Bronchial epithelial cell (primary cell): Measurements from ENCODE around the gene BLCAP. TPM values are rescaled to one million over a fixed set of nuclear protein-coding genes. Genes with fewer than 3 reads are reported as not detected.

ENCODE experiments used
- DNase-seq: peaks from one replicate; pipeline ENCODE4 v3.0.0-alpha.2; 2010; ENCODE audit warnings: low read depth
- FAIRE-seq: peaks from 2 replicates; lab custom pipeline; 2011; peaks lifted over from hg19 to GRCh38; lab: Jason Lieb, UNC
- H3K27me3 ChIP-seq: 2 replicates; pipeline ENCODE4 v1.5.1; 2011; ENCODE audit warnings: low read length; ENCODE audit not compliant: control insufficient read depth, insufficient read depth
- H3K36me3 ChIP-seq: 2 replicates; pipeline ENCODE4 v1.5.1; 2011; ENCODE audit warnings: low read length; ENCODE audit not compliant: control insufficient read depth, insufficient read depth
- H3K4me3 ChIP-seq: 2 replicates; pipeline ENCODE4 v1.5.1; 2011; ENCODE audit warnings: mild to moderate bottlenecking, low read depth, low read length, control low read depth
- total RNA-seq: library from RNA; depleted of rRNA; stranded (reverse); fragments of >200 nt; gene quantifications from 2 replicates; pipeline ENCODE4 v1.2.1, GENCODE V29; 2014
- TF ChIP-seq, protein P1 (sequence below): IDR thresholded peaks from 2 replicates; pipeline ENCODE4 v1.5.1; 2011; ENCODE audit warnings: mild to moderate bottlenecking, moderate library complexity, low read length, control low read depth, inconsistent platforms; ENCODE audit not compliant: insufficient read depth, severe bottlenecking

The BLCAP gene
- total RNA-seq, 1 donor from 2014 or later, result 75.3 TPM

DNA sequence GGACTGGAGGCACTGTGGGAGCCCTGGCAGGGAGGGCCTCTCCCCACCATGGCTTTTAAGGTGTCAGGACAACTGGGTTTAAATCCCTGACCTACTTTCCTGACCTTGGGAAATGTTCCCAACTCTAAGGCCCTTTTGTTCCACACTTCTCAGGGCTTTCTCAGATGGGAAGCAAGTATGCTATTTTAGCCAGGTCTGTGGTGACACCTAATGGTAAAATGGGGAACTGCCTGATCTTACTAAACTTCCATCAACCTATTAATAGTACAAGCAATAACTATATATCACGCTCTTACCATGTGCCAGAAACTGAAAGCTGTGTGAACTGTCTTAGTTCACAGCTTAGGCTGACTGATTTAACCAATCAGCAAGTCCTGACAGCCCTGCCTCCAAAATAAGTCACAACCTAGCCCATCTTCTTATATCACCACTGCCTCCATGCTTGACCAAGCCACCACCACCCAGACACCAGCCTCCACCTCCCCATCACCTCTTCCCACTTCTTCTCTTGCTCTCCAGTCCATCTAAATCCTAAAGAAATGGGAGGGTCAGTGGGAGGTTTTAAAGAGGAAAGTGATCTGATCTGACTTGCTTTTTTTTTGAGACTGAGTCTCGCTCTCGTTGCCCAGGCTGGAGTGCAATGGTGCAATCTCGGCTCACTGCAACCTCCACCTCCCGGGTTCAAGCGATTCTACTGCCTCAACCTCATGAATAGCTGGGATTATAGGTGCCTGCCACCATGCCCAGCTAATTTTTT is 6.9 kb upstream of the BLCAP start:
- Histone ChIP-seq H3K4me3 (no peak overlapping the region), H3K27me3 (no peaks in the 10 kb centered on the region), H3K36me3 (no peaks in the 10 kb centered on the region)
- no peak for FAIRE-seq
- TF ChIP-seq, protein P1, sequence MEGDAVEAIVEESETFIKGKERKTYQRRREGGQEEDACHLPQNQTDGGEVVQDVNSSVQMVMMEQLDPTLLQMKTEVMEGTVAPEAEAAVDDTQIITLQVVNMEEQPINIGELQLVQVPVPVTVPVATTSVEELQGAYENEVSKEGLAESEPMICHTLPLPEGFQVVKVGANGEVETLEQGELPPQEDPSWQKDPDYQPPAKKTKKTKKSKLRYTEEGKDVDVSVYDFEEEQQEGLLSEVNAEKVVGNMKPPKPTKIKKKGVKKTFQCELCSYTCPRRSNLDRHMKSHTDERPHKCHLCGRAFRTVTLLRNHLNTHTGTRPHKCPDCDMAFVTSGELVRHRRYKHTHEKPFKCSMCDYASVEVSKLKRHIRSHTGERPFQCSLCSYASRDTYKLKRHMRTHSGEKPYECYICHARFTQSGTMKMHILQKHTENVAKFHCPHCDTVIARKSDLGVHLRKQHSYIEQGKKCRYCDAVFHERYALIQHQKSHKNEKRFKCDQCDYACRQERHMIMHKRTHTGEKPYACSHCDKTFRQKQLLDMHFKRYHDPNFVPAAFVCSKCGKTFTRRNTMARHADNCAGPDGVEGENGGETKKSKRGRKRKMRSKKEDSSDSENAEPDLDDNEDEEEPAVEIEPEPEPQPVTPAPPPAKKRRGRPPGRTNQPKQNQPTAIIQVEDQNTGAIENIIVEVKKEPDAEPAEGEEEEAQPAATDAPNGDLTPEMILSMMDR, result peak; percentile 77
- peak; percentile 78 for DNase-seq

DNA sequence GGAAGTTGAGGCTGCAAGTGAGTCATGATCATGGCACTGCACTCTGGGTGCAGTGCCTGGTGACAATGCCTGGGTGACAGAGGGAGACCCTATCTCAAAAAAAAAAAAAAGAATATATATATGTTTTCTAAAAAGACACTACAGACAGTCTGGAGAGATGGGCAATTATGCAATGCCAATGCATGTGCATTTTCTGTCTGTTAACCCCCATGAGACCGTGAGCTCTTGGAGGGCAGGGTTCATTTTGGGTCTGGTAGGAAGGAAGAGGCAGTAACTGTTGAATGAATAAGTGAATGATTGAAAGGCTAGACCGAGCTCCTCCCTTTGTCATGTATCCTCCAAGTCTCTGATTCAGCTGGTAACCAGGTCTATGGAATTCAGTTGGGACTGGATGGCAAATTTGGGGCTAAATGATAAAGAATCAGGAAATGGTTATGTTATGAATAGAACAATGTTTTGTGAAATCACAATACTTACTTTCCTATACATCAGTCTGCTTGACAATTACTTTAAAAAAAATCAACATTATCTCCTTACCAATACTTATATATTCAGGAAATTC is 5.6 kb upstream of the BLCAP start:
- Histone ChIP-seq H3K4me3 (no peak overlapping the region), H3K36me3 (no peaks in the 10 kb centered on the region), H3K27me3 (no peaks in the 10 kb centered on the region)
- DNase-seq (no peak), FAIRE-seq (no peak)
- TF ChIP-seq, protein P1, result no peak

DNA sequence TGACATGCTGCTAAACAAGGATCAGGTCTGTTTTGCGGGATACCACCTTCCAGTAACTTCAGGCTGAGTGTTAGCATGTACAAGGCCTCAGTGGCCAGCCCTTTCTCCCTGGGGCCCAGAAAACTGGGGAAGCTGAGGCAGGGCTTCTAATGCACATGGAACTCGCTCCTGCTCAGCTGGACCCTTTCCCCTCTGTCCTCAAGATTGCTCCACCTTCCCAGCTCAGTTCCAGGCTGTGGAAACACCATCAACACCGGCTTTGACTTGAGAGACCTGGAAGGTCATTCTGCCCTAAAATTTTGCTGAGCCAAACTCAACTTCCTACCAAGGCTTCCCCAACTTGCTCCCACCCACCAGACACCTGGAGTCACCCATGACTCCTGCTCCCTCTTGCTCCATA is 4.2 kb upstream of the BLCAP start:
- no peak overlapping the region for H3K4me3 ChIP-seq
- no peaks in the 10 kb centered on the region for H3K27me3 ChIP-seq
- H3K36me3 ChIP-seq, result no peaks in the 10 kb centered on the region
- no peak for FAIRE-seq
- TF ChIP-seq, protein P1, result no peak
- DNase-seq, result no peak

DNA sequence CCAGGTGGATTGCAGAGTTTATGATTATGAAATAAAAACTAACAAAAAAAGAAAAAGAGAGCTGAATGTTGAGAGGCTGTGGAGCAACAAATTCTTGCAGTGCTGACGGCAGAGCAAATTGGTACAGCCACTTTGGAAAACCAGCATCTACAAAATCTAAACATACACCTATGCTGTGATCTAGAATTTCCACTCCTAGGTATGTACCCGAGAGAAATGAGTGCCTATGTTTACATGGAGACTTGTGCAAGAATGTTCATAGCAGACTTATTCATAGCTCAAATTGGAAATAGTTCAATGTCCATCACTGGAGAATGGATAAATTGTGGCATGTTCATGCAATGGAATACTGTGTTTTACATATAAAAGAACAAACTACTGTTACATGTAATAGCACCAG is 3.0 kb upstream of the BLCAP start:
- Histone ChIP-seq H3K27me3 (no peaks in the 10 kb centered on the region), H3K36me3 (no peaks in the 10 kb centered on the region), H3K4me3 (no peak overlapping the region)
- TF ChIP-seq, protein P1, result no peak
- no peak for FAIRE-seq
- DNase-seq, result no peak

DNA sequence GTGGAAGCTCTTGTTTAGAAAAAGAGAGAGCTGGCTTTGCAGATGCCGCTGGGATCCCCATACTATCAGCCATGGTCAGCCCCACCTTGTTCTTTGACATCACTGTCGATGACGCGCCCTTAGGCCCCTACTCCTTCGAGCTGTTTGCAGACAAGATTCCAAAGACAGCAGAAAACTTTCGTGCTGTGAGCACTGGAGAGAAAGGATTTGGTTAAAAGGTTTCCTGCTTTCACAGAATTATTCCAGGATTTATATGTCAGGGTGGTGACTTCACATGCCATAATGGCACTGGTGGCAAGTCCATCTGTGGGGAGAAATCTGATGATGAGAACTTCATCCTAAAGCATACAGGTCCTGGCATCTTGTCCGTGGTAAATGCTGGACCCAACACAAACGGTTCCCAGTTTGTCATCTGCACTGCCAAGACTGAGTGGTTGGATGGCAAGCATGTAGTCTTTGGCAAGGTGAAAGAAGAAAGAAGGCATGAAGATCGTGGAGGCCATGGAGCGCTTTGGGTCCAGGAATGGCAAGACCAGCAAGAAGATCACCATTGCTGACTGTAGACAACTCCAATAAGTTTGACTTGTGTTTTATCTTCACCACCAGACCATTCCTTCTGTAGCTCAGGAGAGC is 2.4 kb upstream of the BLCAP start:
- FAIRE-seq (no peak), DNase-seq (no peak)
- no peaks in the 10 kb centered on the region for H3K27me3 ChIP-seq
- no peak overlapping the region for H3K4me3 ChIP-seq
- H3K36me3 ChIP-seq, result peaks cover 1% of the 10 kb centered on the region
- TF ChIP-seq, protein P1, result no peak
